Suprapubic skin (tissue), 3 donors: ENCODE data around the gene WWOX.

Source experiments
- CTCF ChIP-seq, 2 donors: fragments of 200-600 bp in 1 of 2; fragments of 450-650 bp in 1 of 2; sonication (generic) in 1 of 2; IDR thresholded peaks; one replicate each; pipeline ENCODE4 v1.5.1; 2016 to 2019; ENCODE audit warnings: antibody characterized with exemption in 2 of 2, mild to moderate bottlenecking in 1 of 2, moderate library complexity in 1 of 2
- POLR2A ChIP-seq, 2 donors: fragments of 450-650 bp; IDR thresholded peaks; one replicate each; pipeline ENCODE4 v1.6.1; 2017; ENCODE audit warnings: antibody characterized with exemption in 2 of 2, mild to moderate bottlenecking in 2 of 2, moderate library complexity in 2 of 2

DNA sequence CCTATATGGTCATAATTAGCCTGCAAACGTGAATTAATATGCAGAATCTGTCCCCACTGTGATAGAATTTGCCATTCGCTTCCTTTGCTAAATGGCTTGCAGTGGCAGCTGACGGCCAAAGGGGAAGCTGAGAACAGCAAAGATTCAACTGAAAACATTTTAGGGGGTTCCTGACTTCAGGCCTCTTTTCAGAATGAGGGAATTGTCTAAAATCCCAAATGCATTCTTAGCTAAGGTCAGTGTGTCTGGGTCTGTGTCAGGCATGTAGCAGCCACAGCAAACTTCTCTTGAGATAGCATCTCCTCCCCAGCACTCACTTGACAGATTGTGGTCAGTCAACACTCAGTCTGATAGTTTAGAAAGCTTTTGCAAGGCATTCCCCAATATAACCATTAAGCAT lies 701.1 kb downstream of the WWOX start:
- no peak for TF ChIP-seq CTCF (IDR thresholded peaks at IDR 0.05)
- TF ChIP-seq POLR2A (IDR thresholded peaks at IDR 0.05) = no peak
